ENCODE data around the gene HS6ST1. TPM values are rescaled to one million over a fixed set of nuclear protein-coding genes. Genes with fewer than 3 reads are reported as not detected.
"Not testable (repeated sequence)": the region's sequence is repeated elsewhere in the genome, so short reads cannot be mapped to it uniquely, and the experiment has no call there.

HS6ST1 gene
- total RNA-seq, 1 donor from 2014 or later = 31.1 TPM

DNA sequence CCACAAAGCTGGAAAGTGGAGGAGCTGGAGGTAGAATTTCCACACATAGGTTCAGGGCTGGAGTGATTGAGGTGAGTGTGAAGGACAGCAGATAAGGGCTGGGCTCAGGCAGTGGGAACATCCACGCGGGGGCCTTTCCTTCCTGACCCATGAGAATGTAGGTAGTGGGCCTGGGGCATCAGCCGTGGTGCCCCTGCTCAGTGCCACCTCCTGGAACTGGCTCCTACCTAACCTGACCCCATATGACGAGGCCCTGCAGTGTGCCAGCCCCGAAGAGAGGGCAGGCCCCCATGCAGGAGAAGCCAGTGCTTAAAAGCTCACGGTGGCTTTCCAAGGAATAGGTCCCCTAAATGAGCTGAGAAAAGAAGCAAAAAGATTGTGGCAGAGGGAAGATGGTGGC, 66.2 kb downstream of the HS6ST1 start:
- no peak overlapping the region for H3K4me2 ChIP-seq
- H3K27ac ChIP-seq = no peak overlapping the region
- DNase-seq (ENCODE audit: low spot score) = no peak
- H3K27ac Mint-ChIP-seq = peak overlapping the region; percentile 24
- peaks cover 16% of the 10 kb centered on the region for H3K4me1 ChIP-seq
- no peak overlapping the region for H3K9ac ChIP-seq
- H3K4me3 Mint-ChIP-seq = no peak overlapping the region
- no peaks in the 10 kb centered on the region for H3K36me3 ChIP-seq
- no peaks in the 10 kb centered on the region for H3K27me3 ChIP-seq
- H3K4me3 ChIP-seq = no peak overlapping the region
- H3K36me3 Mint-ChIP-seq = no peaks in the 10 kb centered on the region
- TF ChIP-seq EZH2 (IDR thresholded peaks at IDR 0.05) (no peak), EZH2phosphoT487 (IDR thresholded peaks at IDR 0.05) (no peak)
- TF ChIP-seq, protein P1, sequence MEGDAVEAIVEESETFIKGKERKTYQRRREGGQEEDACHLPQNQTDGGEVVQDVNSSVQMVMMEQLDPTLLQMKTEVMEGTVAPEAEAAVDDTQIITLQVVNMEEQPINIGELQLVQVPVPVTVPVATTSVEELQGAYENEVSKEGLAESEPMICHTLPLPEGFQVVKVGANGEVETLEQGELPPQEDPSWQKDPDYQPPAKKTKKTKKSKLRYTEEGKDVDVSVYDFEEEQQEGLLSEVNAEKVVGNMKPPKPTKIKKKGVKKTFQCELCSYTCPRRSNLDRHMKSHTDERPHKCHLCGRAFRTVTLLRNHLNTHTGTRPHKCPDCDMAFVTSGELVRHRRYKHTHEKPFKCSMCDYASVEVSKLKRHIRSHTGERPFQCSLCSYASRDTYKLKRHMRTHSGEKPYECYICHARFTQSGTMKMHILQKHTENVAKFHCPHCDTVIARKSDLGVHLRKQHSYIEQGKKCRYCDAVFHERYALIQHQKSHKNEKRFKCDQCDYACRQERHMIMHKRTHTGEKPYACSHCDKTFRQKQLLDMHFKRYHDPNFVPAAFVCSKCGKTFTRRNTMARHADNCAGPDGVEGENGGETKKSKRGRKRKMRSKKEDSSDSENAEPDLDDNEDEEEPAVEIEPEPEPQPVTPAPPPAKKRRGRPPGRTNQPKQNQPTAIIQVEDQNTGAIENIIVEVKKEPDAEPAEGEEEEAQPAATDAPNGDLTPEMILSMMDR (IDR thresholded peaks at IDR 0.05) = no peak
- no peaks in the 10 kb centered on the region for H4K20me1 ChIP-seq (ENCODE audit: low read depth)
- no peaks in the 10 kb centered on the region for H3K79me2 ChIP-seq (ENCODE audit: low read depth)
- peaks cover 13% of the 10 kb centered on the region for H3F3A ChIP-seq (ENCODE audit: low read depth)
- peaks cover 2% of the 10 kb centered on the region for H3K27me3 Mint-ChIP-seq (ENCODE audit: insufficient read depth, low read depth)
- H3K4me1 Mint-ChIP-seq = no peaks in the 10 kb centered on the region
- no peaks in the 10 kb centered on the region for H3K9me3 ChIP-seq (ENCODE audit: low read depth)
- no peaks in the 10 kb centered on the region for H3K9me3 Mint-ChIP-seq
- no peak overlapping the region for H2AFZ ChIP-seq (replicated peaks)

GRCh38 chr2:128252086-128252485, 66.6 kb downstream of the HS6ST1 start:
- peak overlapping the region; percentile 24 for H3K27ac Mint-ChIP-seq
- not testable (repeated sequence) for H3K4me3 Mint-ChIP-seq

GRCh38 chr2:128250229-128251025, 68.2 kb downstream of the HS6ST1 start:
- no peak for DNase-seq (ENCODE audit: low spot score)
- Histone ChIP-seq H3K4me1 (peaks cover 11% of the 10 kb centered on the region), H3K9ac (no peak overlapping the region), H3K36me3 (no peaks in the 10 kb centered on the region), H3K9me3 (ENCODE audit: low read depth) (no peaks in the 10 kb centered on the region), H4K20me1 (ENCODE audit: low read depth) (no peaks in the 10 kb centered on the region), H3K27me3 (no peaks in the 10 kb centered on the region), H3K79me2 (ENCODE audit: low read depth) (no peaks in the 10 kb centered on the region), H3K4me2 (no peak overlapping the region), H3F3A (ENCODE audit: low read depth) (peaks cover 13% of the 10 kb centered on the region), H3K4me3 (no peak overlapping the region), H2AFZ (replicated peaks) (no peak overlapping the region), H3K27ac (peak overlapping the region; percentile 49)
- H3K27ac Mint-ChIP-seq = no peak overlapping the region
- no peak overlapping the region for H3K4me3 Mint-ChIP-seq
- H3K36me3 Mint-ChIP-seq = no peaks in the 10 kb centered on the region
- no peaks in the 10 kb centered on the region for H3K4me1 Mint-ChIP-seq
- TF ChIP-seq, protein P1 (IDR thresholded peaks at IDR 0.05) = no peak
- TF ChIP-seq EZH2phosphoT487 (IDR thresholded peaks at IDR 0.05) (no peak), EZH2 (IDR thresholded peaks at IDR 0.05) (no peak)
- peaks cover 2% of the 10 kb centered on the region for H3K27me3 Mint-ChIP-seq (ENCODE audit: insufficient read depth, low read depth)
- no peaks in the 10 kb centered on the region for H3K9me3 Mint-ChIP-seq

More at GRCh38 chr2:128252086-128252485, 66.6 kb downstream of the HS6ST1 start:
- H3F3A ChIP-seq (ENCODE audit: low read depth) = peaks cover 13% of the 10 kb centered on the region
- H3K36me3 Mint-ChIP-seq; H3K4me1 Mint-ChIP-seq; H3K27me3 Mint-ChIP-seq (ENCODE audit: insufficient read depth, low read depth); H3K27me3 ChIP-seq; H3K4me3 ChIP-seq; H3K36me3 ChIP-seq; H3K9me3 ChIP-seq (ENCODE audit: low read depth); H3K79me2 ChIP-seq (ENCODE audit: low read depth); H3K27ac ChIP-seq; H3K4me2 ChIP-seq; H2AFZ ChIP-seq (replicated peaks); DNase-seq (ENCODE audit: low spot score); H3K9me3 Mint-ChIP-seq; H4K20me1 ChIP-seq (ENCODE audit: low read depth); H3K9ac ChIP-seq: not testable (repeated sequence)
- H3K4me1 ChIP-seq = peaks cover 16% of the 10 kb centered on the region

- no peaks in the 10 kb centered on the region for H3K4me1 Mint-ChIP-seq
- no peaks in the 10 kb centered on the region for H3K27me3 ChIP-seq
- peaks cover 8% of the 10 kb centered on the region for H3K4me1 ChIP-seq
- no peaks in the 10 kb centered on the region for H3K36me3 Mint-ChIP-seq
- peaks cover 13% of the 10 kb centered on the region for H3F3A ChIP-seq (ENCODE audit: low read depth)
- H3K4me3 ChIP-seq = no peak overlapping the region
- H3K36me3 ChIP-seq = no peaks in the 10 kb centered on the region
- no peak overlapping the region for H3K4me2 ChIP-seq
- no peak for DNase-seq (ENCODE audit: low spot score)
- no peaks in the 10 kb centered on the region for H3K79me2 ChIP-seq (ENCODE audit: low read depth)
- TF ChIP-seq, protein P1 (IDR thresholded peaks at IDR 0.05) = no peak
- TF ChIP-seq EZH2phosphoT487 (IDR thresholded peaks at IDR 0.05) (no peak), EZH2 (IDR thresholded peaks at IDR 0.05) (no peak)
- H3K27ac Mint-ChIP-seq = no peak overlapping the region
- H3K27me3 Mint-ChIP-seq (ENCODE audit: insufficient read depth, low read depth) = peaks cover 2% of the 10 kb centered on the region
- no peaks in the 10 kb centered on the region for H4K20me1 ChIP-seq (ENCODE audit: low read depth)
- no peak overlapping the region for H2AFZ ChIP-seq (replicated peaks)
- no peak overlapping the region for H3K4me3 Mint-ChIP-seq
- no peak overlapping the region for H3K27ac ChIP-seq
- no peak overlapping the region for H3K9ac ChIP-seq
- no peaks in the 10 kb centered on the region for H3K9me3 Mint-ChIP-seq
- H3K9me3 ChIP-seq (ENCODE audit: low read depth) = no peaks in the 10 kb centered on the region
These were observed 69.1 kb downstream of the HS6ST1 start for GRCh38 chr2:128249555-128249954.

Data from neural progenitor cell (in vitro differentiated cells).